Loucy (cell line): Measurements from ENCODE around the gene ATP11A.

Experiments used
- H2AFZ ChIP-seq: fragments of 200-600 bp; sonication (generic); 2 replicates; pipeline ENCODE4 v1.6.0; 2016; ENCODE audit warnings: antibody characterized with exemption, mild to moderate bottlenecking, low read length, moderate library complexity
- H3F3A ChIP-seq: fragments of 200-600 bp; 2 replicates; pipeline ENCODE4 v1.6.0; 2016; ENCODE audit warnings: antibody characterized with exemption, low read depth, mild to moderate bottlenecking
- H3K27me3 ChIP-seq: fragments of 200-600 bp; sonication (generic); 2 replicates; pipeline ENCODE4 v1.6.1; 2014; ENCODE audit warnings: low read length, mild to moderate bottlenecking; ENCODE audit not compliant: insufficient read depth, poor library complexity, severe bottlenecking
- H3K36me3 ChIP-seq: fragments of 200-600 bp; sonication (generic); 2 replicates; pipeline ENCODE4 v1.6.1; 2016; ENCODE audit warnings: low read length; ENCODE audit not compliant: insufficient read depth
- H3K4me1 ChIP-seq: fragments of 200-600 bp; sonication (generic); 2 replicates; pipeline ENCODE4 v1.5.1; 2014; ENCODE audit warnings: low read length, mild to moderate bottlenecking; ENCODE audit not compliant: insufficient read depth, poor library complexity, severe bottlenecking
- H3K4me2 ChIP-seq: fragments of 200-600 bp; sonication (generic); 2 replicates; pipeline ENCODE4 v1.6.0; 2014; ENCODE audit warnings: antibody characterized with exemption, low read length, low read depth, mild to moderate bottlenecking; ENCODE audit not compliant: poor library complexity, severe bottlenecking
- H3K4me3 ChIP-seq: fragments of 200-600 bp; sonication (generic); 2 replicates; pipeline ENCODE4 v1.5.1; 2014; ENCODE audit warnings: low read length, mild to moderate bottlenecking, mixed read lengths; ENCODE audit not compliant: poor library complexity, severe bottlenecking
- H3K79me2 ChIP-seq: fragments of 200-600 bp; sonication (generic); 2 replicates; pipeline ENCODE4 v1.6.1; 2014; ENCODE audit warnings: low read length; ENCODE audit not compliant: insufficient read depth
- H3K9ac ChIP-seq: fragments of 200-600 bp; sonication (generic); 2 replicates; pipeline ENCODE4 v1.6.0; 2014; ENCODE audit warnings: mild to moderate bottlenecking, low read depth, low read length, moderate library complexity; ENCODE audit not compliant: poor library complexity, severe bottlenecking
- H3K9me2 ChIP-seq: fragments of 200-600 bp; sonication (generic); replicated peaks from 2 replicates; pipeline ENCODE4 v1.6.1; 2016; ENCODE audit warnings: low read depth, low read length, mixed read lengths
- H3K9me3 ChIP-seq: fragments of 200-600 bp; sonication (generic); 2 replicates; pipeline ENCODE4 v1.6.1; 2014; ENCODE audit warnings: mild to moderate bottlenecking, antibody characterized with exemption, low read length, low read depth; ENCODE audit not compliant: insufficient read depth
- H4K20me1 ChIP-seq: fragments of 200-600 bp; sonication (generic); 2 replicates; pipeline ENCODE4 v1.6.0; 2014; ENCODE audit warnings: antibody characterized with exemption, low read length, mild to moderate bottlenecking; ENCODE audit not compliant: insufficient read depth, poor library complexity, severe bottlenecking
- CTCF ChIP-seq: fragments of 200-600 bp; sonication (generic); conservative IDR thresholded peaks from 2 replicates; pipeline ENCODE4 v1.5.1; 2014; ENCODE audit warnings: mild to moderate bottlenecking, antibody characterized with exemption, low read length
- EZH2phosphoT487 ChIP-seq: fragments of 200-600 bp; IDR thresholded peaks from 2 replicates; pipeline ENCODE4 v1.6.1; 2018; ENCODE audit warnings: antibody characterized with exemption, mild to moderate bottlenecking, moderate library complexity, borderline replicate concordance

ATP11A gene

GRCh38 chr13:112917737-112918136, 227.9 kb downstream of the ATP11A start:
- no peak overlapping the region for H3K4me2 ChIP-seq
- H3K27me3 ChIP-seq, result no peaks in the 10 kb centered on the region
- TF ChIP-seq CTCF, result no peak
- TF ChIP-seq EZH2phosphoT487, result no peak
- no peaks in the 10 kb centered on the region for H3K9me2 ChIP-seq
- H3K4me3 ChIP-seq, result no peak overlapping the region
- no peaks in the 10 kb centered on the region for H3K79me2 ChIP-seq
- no peaks in the 10 kb centered on the region for H3K36me3 ChIP-seq
- H4K20me1 ChIP-seq, result no peaks in the 10 kb centered on the region
- H3K4me1 ChIP-seq, result no peaks in the 10 kb centered on the region
- no peaks in the 10 kb centered on the region for H3K9me3 ChIP-seq
- no peaks in the 10 kb centered on the region for H3F3A ChIP-seq
- no peak overlapping the region for H3K9ac ChIP-seq
- no peak overlapping the region for H2AFZ ChIP-seq

GRCh38 chr13:112918266-112918665, 228.4 kb downstream of the ATP11A start:
- Histone ChIP-seq H3K4me2 (no peak overlapping the region), H3F3A (no peaks in the 10 kb centered on the region), H3K36me3 (no peaks in the 10 kb centered on the region), H3K4me3 (no peak overlapping the region), H2AFZ (no peak overlapping the region), H3K4me1 (no peaks in the 10 kb centered on the region), H3K27me3 (no peaks in the 10 kb centered on the region), H3K9ac (no peak overlapping the region), H3K9me2 (no peaks in the 10 kb centered on the region), H4K20me1 (no peaks in the 10 kb centered on the region), H3K9me3 (no peaks in the 10 kb centered on the region), H3K79me2 (no peaks in the 10 kb centered on the region)
- no peak for TF ChIP-seq CTCF
- TF ChIP-seq EZH2phosphoT487, result no peak

- Histone ChIP-seq H3K36me3 (no peaks in the 10 kb centered on the region), H3F3A (no peaks in the 10 kb centered on the region), H3K9me3 (no peaks in the 10 kb centered on the region), H3K9ac (no peak overlapping the region), H3K4me3 (no peak overlapping the region), H4K20me1 (no peaks in the 10 kb centered on the region), H2AFZ (no peak overlapping the region), H3K4me1 (no peaks in the 10 kb centered on the region), H3K4me2 (no peak overlapping the region), H3K9me2 (no peaks in the 10 kb centered on the region), H3K27me3 (no peaks in the 10 kb centered on the region), H3K79me2 (no peaks in the 10 kb centered on the region)
- TF ChIP-seq EZH2phosphoT487 (no peak), CTCF (no peak)
Measured at GRCh38 chr13:112918746-112919145, 228.9 kb downstream of the ATP11A start.
